NT2/D1 (cell line): ENCODE data around the gene ANKRD13A.

Experiments
- SUZ12 ChIP-seq: IDR thresholded peaks from 2 replicates; pipeline ENCODE4 v1.6.1; 2011; ENCODE audit not compliant: insufficient read length, insufficient read depth; ENCODE audit errors: extremely low read depth
- YY1 ChIP-seq: IDR thresholded peaks from 2 replicates; pipeline ENCODE4 v1.6.1; 2011; ENCODE audit not compliant: insufficient read length, insufficient read depth
- ZNF274 ChIP-seq: IDR thresholded peaks from 2 replicates; pipeline ENCODE4 v1.6.1; 2011; ENCODE audit warnings: mild to moderate bottlenecking, low read depth, low read length

- TF ChIP-seq YY1: no peak
- peak; percentile 37 for TF ChIP-seq SUZ12
- no peak for TF ChIP-seq ZNF274
These were observed 814 bp downstream of the ANKRD13A start for GRCh38 chr12:109999983-110000505.
